H9 (cell line): ENCODE data around the gene TFEB. TPM values are rescaled to one million over a fixed set of nuclear protein-coding genes. Genes with fewer than 3 reads are reported as not detected.

Source experiments
- DNase-seq: peaks from one replicate; pipeline ENCODE4 v3.0.0-alpha.2; 2017
- H2AFZ ChIP-seq: one replicate; pipeline ENCODE4 v1.6.1; 2013; ENCODE audit warnings: mild to moderate bottlenecking, low read length, control low read depth, moderate library complexity
- H2AK5ac ChIP-seq: 2 replicates; pipeline ENCODE4 v1.6.1; 2013; ENCODE audit warnings: low read length, control low read depth, mixed read lengths; ENCODE audit not compliant: insufficient read length
- H2BK120ac ChIP-seq: one replicate; pipeline ENCODE4 v1.6.1; 2013; ENCODE audit warnings: low read depth, mild to moderate bottlenecking, low read length, control low read depth, inconsistent platforms; ENCODE audit not compliant: poor library complexity, severe bottlenecking
- H2BK12ac ChIP-seq: 2 replicates; pipeline ENCODE4 v1.6.1; 2013; ENCODE audit warnings: low read length, control low read depth, mixed read lengths, low read depth; ENCODE audit not compliant: insufficient read length
- H2BK15ac ChIP-seq: 2 replicates; pipeline ENCODE4 v1.6.1; 2013; ENCODE audit warnings: low read depth, low read length, control low read depth
- H2BK20ac ChIP-seq: one replicate; pipeline ENCODE4 v1.6.1; 2013; ENCODE audit warnings: low read depth, mild to moderate bottlenecking, low read length, control low read depth, inconsistent platforms; ENCODE audit not compliant: poor library complexity, severe bottlenecking
- H2BK5ac ChIP-seq: 2 replicates; pipeline ENCODE4 v1.6.1; 2013; ENCODE audit warnings: low read length, control low read depth, mixed read lengths; ENCODE audit not compliant: insufficient read length
- H3K14ac ChIP-seq: 2 replicates; pipeline ENCODE4 v1.6.1; 2013; ENCODE audit warnings: low read length, control low read depth; ENCODE audit not compliant: insufficient read depth
- H3K18ac ChIP-seq: 2 replicates; pipeline ENCODE4 v1.6.1; 2013; ENCODE audit warnings: low read depth, mild to moderate bottlenecking, mixed read lengths, low read length, control low read depth; ENCODE audit not compliant: insufficient read length
- H3K23ac ChIP-seq: 2 replicates; pipeline ENCODE4 v1.6.1; 2013; ENCODE audit warnings: low read length, control low read depth, mixed read lengths, low read depth; ENCODE audit not compliant: insufficient read length
- H3K23me2 ChIP-seq: 2 replicates; pipeline ENCODE4 v1.6.1; 2013; ENCODE audit warnings: low read depth, mild to moderate bottlenecking, mixed read lengths, low read length, control low read depth; ENCODE audit not compliant: insufficient read length, poor library complexity, severe bottlenecking
- H3K27ac ChIP-seq: 2 replicates; pipeline ENCODE4 v1.5.1; 2013; ENCODE audit warnings: low read length, control low read depth, mixed read lengths, low read depth; ENCODE audit not compliant: insufficient read length
- H3K27me3 ChIP-seq: 2 replicates; pipeline ENCODE4 v1.6.1; 2013; ENCODE audit warnings: low read length, control low read depth, inconsistent platforms; ENCODE audit not compliant: insufficient read depth
- H3K4ac ChIP-seq: 2 replicates; pipeline ENCODE4 v1.6.1; 2013; ENCODE audit warnings: low read depth, mild to moderate bottlenecking, control low read depth, inconsistent platforms, low read length, moderate library complexity
- H3K4me1 ChIP-seq: 2 replicates; pipeline ENCODE4 v1.6.1; 2013; ENCODE audit warnings: low read length, control low read depth, inconsistent platforms; ENCODE audit not compliant: insufficient read depth
- H3K4me2 ChIP-seq: 2 replicates; pipeline ENCODE4 v1.6.1; 2013; ENCODE audit warnings: low read length, control low read depth, mixed read lengths; ENCODE audit not compliant: insufficient read length, insufficient read depth
- H3K56ac ChIP-seq: 2 replicates; pipeline ENCODE4 v1.6.1; 2013; ENCODE audit warnings: low read depth, mild to moderate bottlenecking, mixed read lengths, low read length, control low read depth; ENCODE audit not compliant: insufficient read length
- H3K79me1 ChIP-seq: 2 replicates; pipeline ENCODE4 v1.6.1; 2013; ENCODE audit warnings: low read depth, mild to moderate bottlenecking, moderate library complexity, low read length, control low read depth, inconsistent platforms; ENCODE audit not compliant: insufficient read depth, poor library complexity, severe bottlenecking
- H3K79me2 ChIP-seq: 2 replicates; pipeline ENCODE4 v1.6.1; 2013; ENCODE audit warnings: low read length, control low read depth, inconsistent platforms; ENCODE audit not compliant: insufficient read depth
- H3K9ac ChIP-seq: 2 replicates; pipeline ENCODE4 v1.6.1; 2013; ENCODE audit warnings: low read length, control low read depth, mixed read lengths; ENCODE audit not compliant: insufficient read length; ENCODE audit errors: extremely low read depth
- H3K9me3 ChIP-seq: one replicate; pipeline ENCODE4 v1.6.1; 2013; ENCODE audit warnings: low read depth, low read length, inconsistent platforms; ENCODE audit not compliant: control insufficient read depth
- H3T11ph ChIP-seq: one replicate; pipeline ENCODE4 v1.6.1; 2013; ENCODE audit warnings: mild to moderate bottlenecking, low read length, control low read depth, inconsistent platforms
- H4K20me1 ChIP-seq: one replicate; pipeline ENCODE4 v1.6.1; 2013; ENCODE audit not compliant: control insufficient read depth, insufficient read length, insufficient read depth
- H4K5ac ChIP-seq: 2 replicates; pipeline ENCODE4 v1.6.1; 2013; ENCODE audit warnings: low read depth, mild to moderate bottlenecking, mixed read lengths, low read length, control low read depth; ENCODE audit not compliant: insufficient read length
- H4K8ac ChIP-seq: replicated peaks from 2 replicates; pipeline ENCODE4 v1.6.1; 2013; ENCODE audit warnings: low read length, control low read depth, mixed read lengths, low read depth; ENCODE audit not compliant: insufficient read length
- H4K91ac ChIP-seq: 2 replicates; pipeline ENCODE4 v1.6.1; 2013; ENCODE audit warnings: low read depth, mild to moderate bottlenecking, moderate library complexity, mixed read lengths, low read length, control low read depth; ENCODE audit not compliant: insufficient read length
- H3K27ac Mint-ChIP-seq, 3 experiments: 2 replicates in 2 of 3; 3 replicates in 1 of 3; pipeline ENCODE4 v1.8.0; 2020 to 2021; ENCODE audit warnings: mixed read lengths in 3 of 3, mild to moderate bottlenecking in 1 of 3, moderate library complexity in 1 of 3
- H3K27me3 Mint-ChIP-seq: 2 replicates; pipeline ENCODE4 v1.8.0; 2021; ENCODE audit warnings: low read depth, mild to moderate bottlenecking, moderate library complexity, mixed read lengths
- H3K36me3 Mint-ChIP-seq, 3 experiments: 2 replicates in 2 of 3; 3 replicates in 1 of 3; pipeline ENCODE4 v1.8.0; 2020 to 2021; ENCODE audit warnings: low read depth in 3 of 3, mixed read lengths in 3 of 3; ENCODE audit not compliant: insufficient read depth in 1 of 3
- H3K4me1 Mint-ChIP-seq, 2 experiments: 2 replicates each; pipeline ENCODE4 v1.8.0; 2020; ENCODE audit warnings: mixed read lengths in 2 of 2
- H3K4me3 Mint-ChIP-seq, 2 experiments: 2 replicates in 1 of 2; 3 replicates in 1 of 2; pipeline ENCODE4 v1.8.0; 2020 to 2021; ENCODE audit warnings: mild to moderate bottlenecking in 2 of 2, mixed read lengths in 2 of 2, moderate library complexity in 1 of 2
- H3K9me3 Mint-ChIP-seq, 2 experiments: 2 replicates in 1 of 2; 3 replicates in 1 of 2; pipeline ENCODE4 v1.8.0; 2020; ENCODE audit warnings: mild to moderate bottlenecking in 2 of 2, mixed read lengths in 2 of 2, moderate library complexity in 1 of 2
- CTCF ChIP-seq: fragments of 200-600 bp; sonication (generic); conservative IDR thresholded peaks from 3 replicates; pipeline ENCODE4 v1.8.0; 2021; ENCODE audit warnings: antibody characterized with exemption, mild to moderate bottlenecking
- WGBS: extraction: QIAGEN DNeasy Blood & Tissue Kit; methylation state at CpG from one replicate; pipeline ENCODE4 v1.1.7; 2013; ENCODE audit warnings: missing lambda C conversion rate, low lambda C conversion rate, mixed read lengths; ENCODE audit not compliant: insufficient read length; ENCODE audit errors: extremely low coverage; 5-methylcytosine and 5-hydroxymethylcytosine counted together
- total RNA-seq: library from RNA; stranded (reverse); gene quantifications from 2 replicates; pipeline ENCODE4 v1.2.1, GENCODE V29; 2021

TFEB gene
- total RNA-seq, 1 experiment from 2014 or later: 1.2 TPM

DNA sequence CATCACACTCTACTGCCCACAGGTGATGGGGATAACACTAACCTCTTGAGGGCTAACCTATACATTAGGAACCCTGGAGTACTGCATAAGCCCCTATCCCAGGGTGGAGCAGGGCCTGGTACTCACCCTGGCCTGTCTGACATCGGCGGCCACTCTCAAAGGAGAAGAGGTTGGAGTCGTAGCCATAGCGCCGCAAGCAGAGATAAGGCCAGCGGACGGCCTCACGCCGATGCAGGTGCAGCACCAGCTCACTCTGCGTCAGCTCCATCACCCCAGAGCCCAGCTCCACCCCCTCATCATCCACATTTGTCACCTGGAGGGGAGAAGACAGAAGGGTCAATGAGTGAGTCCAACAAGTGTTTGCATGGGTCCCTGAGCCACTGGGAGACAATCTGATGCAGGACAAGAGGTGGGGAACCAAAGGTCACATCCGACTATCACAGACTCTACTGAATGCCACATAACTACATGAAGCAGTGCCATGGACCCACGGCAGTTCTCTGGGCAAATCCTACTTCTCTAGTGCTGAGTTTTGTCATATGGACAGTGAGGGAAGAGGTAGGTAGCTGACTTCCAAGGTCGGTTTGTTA lies 40.0 kb upstream of the TFEB start:
- Histone ChIP-seq H4K91ac (no peak overlapping the region), H2BK20ac (no peak overlapping the region), H2AFZ (no peak overlapping the region), H3K14ac (no peak overlapping the region), H4K5ac (no peak overlapping the region), H2BK5ac (no peak overlapping the region), H2BK12ac (no peak overlapping the region), H3K18ac (no peak overlapping the region), H3K9me3 (no peaks in the 10 kb centered on the region), H3K4ac (no peak overlapping the region), H3T11ph (no peak overlapping the region), H3K4me1 (no peaks in the 10 kb centered on the region), H4K8ac (no peak overlapping the region), H3K27ac (no peak overlapping the region), H3K23me2 (peaks cover 11% of the 10 kb centered on the region), H3K56ac (no peak overlapping the region), H3K79me1 (no peaks in the 10 kb centered on the region), H4K20me1 (no peaks in the 10 kb centered on the region), H2BK120ac (no peak overlapping the region), H2AK5ac (no peak overlapping the region), H3K9ac (no peak overlapping the region), H2BK15ac (no peak overlapping the region), H3K23ac (no peak overlapping the region), H3K79me2 (no peaks in the 10 kb centered on the region), H3K27me3 (no peaks in the 10 kb centered on the region), H3K4me2 (no peak overlapping the region)
- TF ChIP-seq CTCF: no peak
- Mint-ChIP-seq H3K27me3 (peaks cover 4% of the 10 kb centered on the region; the same call in 1 of the 2 replicates), H3K27ac (no peak overlapping the region), H3K9me3 (no peaks in the 10 kb centered on the region), H3K36me3 (peaks cover 14 to 34% (median 34%) of the 10 kb centered on the region in 3 experiments; a peak in 6 of 7 replicates), H3K4me1 (peaks cover 7 to 8% of the 10 kb centered on the region in 2 experiments), H3K4me3 (no peak overlapping the region)
- WGBS: no CpG with 5 or more reads among the region's 13 CpGs
- no peak for DNase-seq
